Measurements from ENCODE around the gene MYO18B. TPM values are rescaled to one million over a fixed set of nuclear protein-coding genes. Genes with fewer than 3 reads are reported as not detected.

MYO18B gene
- total RNA-seq, 1 experiment from 2014 or later, result 0.05 TPM

GRCh38 chr22:25840891-25841290 lies 98.9 kb downstream of the MYO18B start:
- Histone ChIP-seq H3K4me1 (ENCODE audit: control insufficient read depth in 1 of 2, insufficient read depth in 2 of 2, low read length in 2 of 2) (no peaks in the 10 kb centered on the region), H3K27ac (ENCODE audit: low read depth, low read length) (no peak overlapping the region), H3K4me3 (replicated peaks in 1 of 2; ENCODE audit: low read depth in 1 of 2, low read length in 2 of 2) (no peak overlapping the region), H4K20me1 (ENCODE audit: insufficient read depth) (no peaks in the 10 kb centered on the region), H2AFZ (ENCODE audit: low read depth, low read length, poor library complexity, severe bottlenecking) (no peak overlapping the region), H3K9ac (ENCODE audit: low read length) (no peak overlapping the region), H3K79me2 (ENCODE audit: insufficient read depth, low read length) (no peaks in the 10 kb centered on the region), H3K36me3 (ENCODE audit: control insufficient read depth in 1 of 2, insufficient read depth in 2 of 2, low read length in 2 of 2) (no peaks in the 10 kb centered on the region), H3K4me2 (ENCODE audit: low read length) (no peak overlapping the region), H3K9me3 (ENCODE audit: control insufficient read depth in 1 of 2, insufficient read depth in 1 of 2, low read depth in 1 of 2, low read length in 2 of 2) (no peaks in the 10 kb centered on the region), H3K9me2 (ENCODE audit: insufficient read depth) (no peaks in the 10 kb centered on the region), H3K27me3 (ENCODE audit: insufficient read depth, low read length) (peaks cover 10% of the 10 kb centered on the region; the same call in 1 of the 2 replicates)
- POLR2A ChIA-PET, result no interaction called here
- BruUV-seq (replicated peaks), result no TSS peak
- intact Hi-C loops (cut with micrococcal nuclease), result no loop called here
- RAD21 ChIA-PET (ENCODE audit: low non-redundant PET in 1 of 2, low total read pairs in 2 of 2, uncharacterized antibody in 2 of 2, unreplicated experiment in 2 of 2), result no interaction called here
- TF ChIP-seq CBX3 (IDR thresholded peaks at IDR 0.05; ENCODE audit: low read depth) (no peak), POLR2AphosphoS5 (IDR thresholded peaks at IDR 0.05; ENCODE audit: low read depth, low read length) (no peak), POLR2A (IDR thresholded peaks at IDR 0.05; ENCODE audit: borderline replicate concordance, extremely low read depth, insufficient read depth, insufficient read length) (no peak), ATF3 (IDR thresholded peaks at IDR 0.05) (no peak)
- CTCF ChIA-PET, result no interaction called here
- DNase-seq (ENCODE audit: low read depth, low spot score), result no peak
- ATAC-seq, result no peak

- Histone ChIP-seq H3K79me2 (ENCODE audit: insufficient read depth, low read length) (no peaks in the 10 kb centered on the region), H3K9me2 (ENCODE audit: insufficient read depth) (no peaks in the 10 kb centered on the region), H3K4me2 (ENCODE audit: low read length) (no peak overlapping the region), H3K27me3 (ENCODE audit: insufficient read depth, low read length) (peaks cover 10% of the 10 kb centered on the region; the same call in 1 of the 2 replicates), H3K4me1 (ENCODE audit: control insufficient read depth in 1 of 2, insufficient read depth in 2 of 2, low read length in 2 of 2) (no peaks in the 10 kb centered on the region), H2AFZ (ENCODE audit: low read depth, low read length, poor library complexity, severe bottlenecking) (no peak overlapping the region), H3K27ac (ENCODE audit: low read depth, low read length) (no peak overlapping the region), H3K36me3 (ENCODE audit: control insufficient read depth in 1 of 2, insufficient read depth in 2 of 2, low read length in 2 of 2) (no peaks in the 10 kb centered on the region), H4K20me1 (ENCODE audit: insufficient read depth) (no peaks in the 10 kb centered on the region), H3K9me3 (ENCODE audit: control insufficient read depth in 1 of 2, insufficient read depth in 1 of 2, low read depth in 1 of 2, low read length in 2 of 2) (no peaks in the 10 kb centered on the region), H3K9ac (ENCODE audit: low read length) (no peak overlapping the region), H3K4me3 (replicated peaks in 1 of 2; ENCODE audit: low read depth in 1 of 2, low read length in 2 of 2) (no peak overlapping the region)
- BruUV-seq (replicated peaks), result no TSS peak
- intact Hi-C loops (cut with micrococcal nuclease), result no loop called here
- ATAC-seq (no peak), DNase-seq (ENCODE audit: low read depth, low spot score) (no peak)
- ChIA-PET RAD21 (ENCODE audit: low non-redundant PET in 1 of 2, low total read pairs in 2 of 2, uncharacterized antibody in 2 of 2, unreplicated experiment in 2 of 2) (no interaction called here), CTCF (no interaction called here), POLR2A (no interaction called here)
- TF ChIP-seq POLR2A (IDR thresholded peaks at IDR 0.05; ENCODE audit: borderline replicate concordance, extremely low read depth, insufficient read depth, insufficient read length) (no peak), CEBPB (IDR thresholded peaks at IDR 0.05; ENCODE audit: low read depth) (no peak), EGR1 (IDR thresholded peaks at IDR 0.05; ENCODE audit: low read depth) (no peak), ZFX (IDR thresholded peaks at IDR 0.05) (no peak), FOSL1 (IDR thresholded peaks at IDR 0.05; ENCODE audit: low read depth) (no peak), EZH2 (IDR thresholded peaks at IDR 0.05) (no peak), SIN3A (IDR thresholded peaks at IDR 0.05; ENCODE audit: low read depth) (no peak), ZBTB33 (IDR thresholded peaks at IDR 0.05; ENCODE audit: extremely low read depth, insufficient replicate concordance, low read length) (no peak), POLR2AphosphoS5 (IDR thresholded peaks at IDR 0.05; ENCODE audit: low read depth, low read length) (no peak), REST (IDR thresholded peaks at IDR 0.05; ENCODE audit: low read depth) (no peak), MAX (IDR thresholded peaks at IDR 0.05) (no peak), SRF (IDR thresholded peaks at IDR 0.05; ENCODE audit: low read depth) (no peak), ELF1 (IDR thresholded peaks at IDR 0.05; ENCODE audit: borderline replicate concordance, low read depth) (no peak), TCF7L2 (IDR thresholded peaks at IDR 0.05; ENCODE audit: borderline replicate concordance, extremely low read depth, insufficient read depth, insufficient read length) (no peak), EZH2phosphoT487 (IDR thresholded peaks at IDR 0.05; ENCODE audit: borderline replicate concordance) (no peak)
These were observed 99.8 kb downstream of the MYO18B start for GRCh38 chr22:25841775-25842174.
